Measurements from ENCODE around the gene SLAMF9. TPM values are rescaled to one million over a fixed set of nuclear protein-coding genes. Genes with fewer than 3 reads are reported as not detected.

SLAMF9 gene
- total RNA-seq, 1 donor, result 0.63 TPM

GRCh38 chr1:159935719-159936272 lies 18.2 kb downstream of the SLAMF9 start:
- Histone ChIP-seq H3K27me3 (ENCODE audit: insufficient read depth, low read length) (no peaks in the 10 kb centered on the region), H3K4me3 (ENCODE audit: low read length) (no peak overlapping the region), H3K4me1 (ENCODE audit: insufficient read depth, low read length) (peaks cover 38% of the 10 kb centered on the region), H3K9me3 (ENCODE audit: low read depth, low read length) (no peaks in the 10 kb centered on the region)

DNA sequence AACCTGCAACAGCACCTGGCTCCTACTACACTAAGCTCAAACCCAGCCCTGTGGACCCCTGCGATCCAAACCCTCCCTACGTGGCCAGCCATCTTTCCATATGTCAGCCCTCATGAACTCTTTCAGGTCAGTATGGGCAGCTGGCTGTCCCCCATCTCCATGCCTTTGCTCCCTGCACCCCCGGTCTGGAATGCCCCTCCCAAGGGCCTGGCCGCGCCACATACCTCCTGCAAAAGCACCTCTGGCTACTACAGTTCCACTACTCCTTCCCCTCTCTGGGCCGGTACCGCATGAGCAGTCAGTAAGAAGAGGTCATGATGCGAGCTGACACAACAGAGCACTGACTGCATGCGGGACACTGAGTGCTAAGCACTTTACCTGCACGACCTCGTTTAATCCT lies 18.7 kb downstream of the SLAMF9 start:
- Histone ChIP-seq H3K27me3 (ENCODE audit: insufficient read depth, low read length) (no peaks in the 10 kb centered on the region), H3K4me1 (ENCODE audit: insufficient read depth, low read length) (peaks cover 38% of the 10 kb centered on the region), H3K9me3 (ENCODE audit: low read depth, low read length) (no peaks in the 10 kb centered on the region), H3K4me3 (ENCODE audit: low read length) (no peak overlapping the region)

DNA sequence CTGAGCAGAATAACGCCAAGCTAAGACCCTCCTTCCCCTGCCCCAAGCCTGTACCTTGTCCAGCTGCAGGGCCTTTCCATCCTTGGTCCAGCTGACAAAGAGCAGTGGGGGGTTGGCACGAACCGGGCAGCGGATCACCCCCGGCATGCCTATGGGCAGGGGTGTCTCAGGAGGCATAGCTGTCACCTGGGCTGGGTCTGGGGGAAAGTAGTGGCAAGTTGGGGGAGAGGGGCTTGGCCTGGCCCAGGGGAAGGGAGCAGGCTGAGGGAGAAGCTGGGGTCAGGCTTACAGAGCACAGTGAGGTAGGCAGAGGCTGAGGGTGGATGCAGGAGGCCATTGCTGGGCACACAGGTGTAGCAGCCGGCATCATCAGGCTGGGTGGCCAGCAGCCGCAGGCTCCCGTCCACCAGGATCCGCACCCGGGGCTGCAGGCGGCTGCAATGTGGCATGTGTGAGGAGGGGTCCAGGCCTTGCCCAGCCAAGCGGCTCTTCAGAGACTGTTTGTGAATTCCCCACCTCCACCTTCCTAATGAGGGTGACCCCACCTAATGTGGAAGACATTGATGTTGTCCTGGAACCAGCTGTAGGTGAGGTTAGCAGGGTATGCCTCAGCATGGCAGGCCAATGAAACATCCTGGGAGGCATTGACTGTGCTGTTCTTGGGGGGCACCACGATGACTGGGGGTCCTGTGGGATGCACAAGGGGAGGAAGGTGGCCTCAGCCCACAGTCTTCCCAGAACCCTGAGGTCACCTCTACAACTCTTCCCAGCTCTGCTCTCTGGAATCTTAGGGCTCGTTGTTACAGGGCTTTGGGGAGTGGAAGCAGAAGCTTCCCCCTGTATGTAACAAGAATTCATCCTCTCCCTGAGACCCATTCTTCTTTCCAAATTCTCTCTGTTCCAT lies 19.6 kb downstream of the SLAMF9 start:
- H3K9me3 ChIP-seq (ENCODE audit: low read depth, low read length), result no peaks in the 10 kb centered on the region
- no peak overlapping the region for H3K4me3 ChIP-seq (ENCODE audit: low read length)
- H3K27me3 ChIP-seq (ENCODE audit: insufficient read depth, low read length), result no peaks in the 10 kb centered on the region
- H3K4me1 ChIP-seq (ENCODE audit: insufficient read depth, low read length), result peaks cover 38% of the 10 kb centered on the region

- Histone ChIP-seq H3K27me3 (ENCODE audit: insufficient read depth, low read length) (no peaks in the 10 kb centered on the region), H3K9me3 (ENCODE audit: low read depth, low read length) (no peaks in the 10 kb centered on the region), H3K4me1 (ENCODE audit: insufficient read depth, low read length) (peaks cover 31% of the 10 kb centered on the region), H3K4me3 (ENCODE audit: low read length) (no peak overlapping the region)
Observed at GRCh38 chr1:159933347-159933746, 20.7 kb downstream of the SLAMF9 start.

DNA sequence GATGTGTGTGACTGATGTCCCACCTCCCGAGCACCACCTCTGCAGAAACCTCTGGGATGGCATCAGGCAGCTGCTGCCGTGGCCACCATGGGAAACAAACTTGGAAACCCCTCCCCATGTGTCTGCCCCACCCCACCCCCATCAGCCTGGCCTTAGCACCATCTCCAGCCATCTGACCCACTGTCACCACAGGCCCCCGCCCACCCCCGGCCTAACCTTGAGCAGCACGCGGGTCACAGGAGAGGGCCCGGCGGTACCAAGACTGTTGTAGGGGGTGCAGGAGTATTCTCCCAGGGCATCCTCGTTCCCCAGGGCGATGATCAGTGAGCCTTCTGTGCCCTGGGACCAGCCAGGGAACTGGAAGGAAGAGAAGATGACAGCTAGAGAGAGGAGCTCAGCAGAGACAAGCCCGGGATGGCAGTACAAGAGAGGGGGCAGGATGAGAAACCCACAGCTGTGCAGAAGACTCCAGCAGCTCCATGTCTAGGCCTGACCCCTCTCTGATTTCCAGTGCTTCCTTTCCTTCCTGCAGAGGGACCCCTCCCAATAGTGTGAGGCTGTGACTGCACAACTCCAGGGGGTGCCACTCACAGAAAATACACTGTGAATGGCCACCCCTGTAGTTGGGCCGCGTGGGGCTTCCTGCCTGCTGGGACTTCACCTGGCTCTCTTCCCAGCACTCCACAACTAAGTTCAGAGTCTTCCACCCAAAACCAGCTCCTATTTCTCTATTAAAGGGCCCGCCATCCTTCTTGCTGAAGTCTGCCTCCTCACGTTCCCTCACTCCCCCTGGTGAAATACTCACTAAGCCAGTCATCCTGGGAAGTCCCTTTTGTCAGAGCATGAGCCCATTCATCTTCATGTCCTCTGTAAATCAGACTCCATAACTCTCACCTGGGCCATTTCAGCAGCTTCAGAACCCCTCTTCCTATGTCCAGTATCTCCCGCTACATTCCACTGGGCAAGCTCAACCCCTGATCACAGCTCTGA lies 21.4 kb downstream of the SLAMF9 start:
- no peaks in the 10 kb centered on the region for H3K27me3 ChIP-seq (ENCODE audit: insufficient read depth, low read length)
- peaks cover 23% of the 10 kb centered on the region for H3K4me1 ChIP-seq (ENCODE audit: insufficient read depth, low read length)
- H3K4me3 ChIP-seq (ENCODE audit: low read length), result no peak overlapping the region
- H3K9me3 ChIP-seq (ENCODE audit: low read depth, low read length), result no peaks in the 10 kb centered on the region

DNA sequence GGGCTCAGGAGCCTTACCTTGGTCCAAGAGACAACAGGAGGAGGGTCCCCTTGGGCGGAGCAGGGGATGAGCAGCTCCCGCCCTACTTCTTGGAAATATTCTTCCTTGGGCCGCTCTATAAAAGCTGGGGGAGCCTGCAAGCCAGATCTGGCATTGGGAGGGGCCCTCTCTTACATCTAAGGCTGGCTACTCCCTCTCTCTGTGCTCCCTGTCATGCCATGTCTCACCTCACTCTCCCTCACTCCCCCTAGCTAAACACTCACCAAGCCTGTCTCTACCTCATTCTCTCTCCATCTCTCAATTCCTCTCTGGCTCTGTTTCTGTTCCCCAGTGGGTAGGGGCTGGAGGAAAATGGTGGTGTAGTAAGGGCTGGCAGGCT lies 22.3 kb downstream of the SLAMF9 start:
- Histone ChIP-seq H3K27me3 (ENCODE audit: insufficient read depth, low read length) (no peaks in the 10 kb centered on the region), H3K4me1 (ENCODE audit: insufficient read depth, low read length) (peaks cover 15% of the 10 kb centered on the region), H3K4me3 (ENCODE audit: low read length) (no peak overlapping the region), H3K9me3 (ENCODE audit: low read depth, low read length) (no peaks in the 10 kb centered on the region)

DNA sequence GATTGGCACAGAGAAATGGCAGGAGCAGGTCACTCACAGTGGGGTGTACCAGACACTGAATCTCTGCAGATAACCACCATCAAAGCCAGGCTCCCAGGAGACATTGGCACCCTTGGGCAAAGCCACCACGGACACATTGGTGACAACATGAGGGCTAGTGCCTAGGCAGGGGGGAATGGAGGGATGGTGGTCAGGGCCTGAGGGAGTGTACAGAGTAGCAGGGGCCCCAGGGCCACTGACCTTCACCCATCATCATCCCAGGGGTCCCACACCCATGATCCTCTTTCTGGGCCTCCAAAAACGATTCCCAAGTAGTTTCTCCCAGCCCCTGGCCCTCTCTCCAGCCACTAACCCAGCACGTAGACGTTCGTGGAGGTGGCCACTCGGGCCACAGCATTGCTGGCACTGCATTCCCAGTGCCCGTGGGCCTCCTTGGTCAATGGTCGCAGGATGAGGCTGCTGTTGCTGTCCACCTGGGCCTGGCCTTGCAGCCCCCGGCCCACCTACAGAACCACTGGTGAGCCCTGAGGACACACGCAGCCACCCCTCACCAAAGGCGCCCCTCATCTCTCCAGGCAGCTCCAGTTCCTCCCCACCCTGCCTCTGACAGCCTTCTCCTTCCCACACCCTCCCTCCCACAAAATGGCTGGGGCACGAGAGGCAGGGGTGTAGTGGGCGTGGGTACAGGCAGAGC lies 22.8 kb downstream of the SLAMF9 start:
- Histone ChIP-seq H3K4me3 (ENCODE audit: low read length) (no peak overlapping the region), H3K27me3 (ENCODE audit: insufficient read depth, low read length) (no peaks in the 10 kb centered on the region), H3K9me3 (ENCODE audit: low read depth, low read length) (no peaks in the 10 kb centered on the region), H3K4me1 (ENCODE audit: insufficient read depth, low read length) (peaks cover 11% of the 10 kb centered on the region)

GRCh38 chr1:159930634-159931033 lies 23.4 kb downstream of the SLAMF9 start:
- peaks cover 11% of the 10 kb centered on the region for H3K4me1 ChIP-seq (ENCODE audit: insufficient read depth, low read length)
- H3K27me3 ChIP-seq (ENCODE audit: insufficient read depth, low read length), result no peaks in the 10 kb centered on the region
- H3K9me3 ChIP-seq (ENCODE audit: low read depth, low read length), result no peaks in the 10 kb centered on the region
- no peak overlapping the region for H3K4me3 ChIP-seq (ENCODE audit: low read length)

DNA sequence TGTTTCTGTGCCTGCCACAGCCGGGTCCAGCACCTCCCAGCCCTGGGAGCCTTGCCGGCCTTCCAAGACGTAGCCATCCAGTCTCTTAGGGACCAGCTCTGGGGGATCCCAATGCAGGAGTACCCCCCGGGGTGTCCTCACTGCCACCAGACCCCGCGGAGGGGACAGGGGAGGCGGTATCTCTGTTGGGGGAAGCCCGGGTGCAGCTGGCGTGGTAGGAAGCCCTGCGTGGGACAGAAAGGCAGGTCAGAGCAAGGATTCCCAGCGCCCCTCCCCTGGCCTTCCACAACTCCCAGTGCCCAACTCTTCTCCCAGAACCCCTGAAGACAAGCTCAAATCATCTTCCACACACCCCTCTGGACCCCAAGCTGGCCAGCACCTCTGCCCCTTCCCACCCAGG lies 23.8 kb downstream of the SLAMF9 start:
- H3K9me3 ChIP-seq (ENCODE audit: low read depth, low read length), result no peaks in the 10 kb centered on the region
- H3K27me3 ChIP-seq (ENCODE audit: insufficient read depth, low read length), result no peaks in the 10 kb centered on the region
- H3K4me3 ChIP-seq (ENCODE audit: low read length), result no peak overlapping the region
- peaks cover 10% of the 10 kb centered on the region for H3K4me1 ChIP-seq (ENCODE audit: insufficient read depth, low read length)

DNA sequence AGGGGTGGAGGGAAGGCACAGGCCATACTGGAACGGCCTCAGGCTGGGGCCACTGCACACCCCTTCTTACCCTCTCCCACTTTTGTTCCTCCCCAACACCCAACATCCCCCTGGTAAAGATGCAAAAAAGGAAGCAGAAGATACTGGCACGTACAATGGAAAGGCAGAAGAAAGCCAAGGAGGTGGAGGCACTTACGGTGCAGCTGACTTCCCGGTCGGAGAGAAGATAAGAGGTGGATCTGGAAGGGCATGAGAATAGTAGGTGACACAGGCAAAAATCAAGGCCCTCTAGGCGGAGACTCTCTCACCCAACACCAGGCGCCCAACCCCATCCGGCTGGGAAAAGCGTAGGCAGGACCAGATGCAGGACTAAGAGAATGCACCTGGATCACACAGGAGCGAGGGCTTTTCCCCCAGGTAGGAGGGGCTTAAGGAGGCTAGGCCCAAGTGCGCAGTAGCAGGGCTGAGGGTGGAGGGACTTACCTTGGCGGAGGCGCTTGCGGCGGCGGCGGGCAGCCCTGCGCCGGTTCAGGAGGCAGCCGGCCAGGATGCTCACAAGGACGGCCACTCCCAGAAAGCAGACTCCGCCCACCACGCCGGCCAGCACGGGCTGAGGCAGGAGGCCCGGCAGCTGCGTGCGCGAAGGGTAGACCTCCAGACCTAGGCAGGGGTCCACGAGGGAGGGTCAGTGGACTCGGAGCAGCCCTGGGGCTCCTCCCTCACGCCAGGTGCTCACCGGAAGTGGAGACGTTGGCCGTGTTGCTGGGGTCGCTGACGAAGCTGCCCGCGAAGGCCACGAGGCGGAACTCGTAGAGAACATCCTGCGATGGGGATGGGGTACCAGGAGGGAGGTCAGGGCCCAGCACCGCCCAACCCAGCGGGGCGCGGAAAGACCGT lies 24.6 kb downstream of the SLAMF9 start:
- no peaks in the 10 kb centered on the region for H3K9me3 ChIP-seq (ENCODE audit: low read depth, low read length)

DNA sequence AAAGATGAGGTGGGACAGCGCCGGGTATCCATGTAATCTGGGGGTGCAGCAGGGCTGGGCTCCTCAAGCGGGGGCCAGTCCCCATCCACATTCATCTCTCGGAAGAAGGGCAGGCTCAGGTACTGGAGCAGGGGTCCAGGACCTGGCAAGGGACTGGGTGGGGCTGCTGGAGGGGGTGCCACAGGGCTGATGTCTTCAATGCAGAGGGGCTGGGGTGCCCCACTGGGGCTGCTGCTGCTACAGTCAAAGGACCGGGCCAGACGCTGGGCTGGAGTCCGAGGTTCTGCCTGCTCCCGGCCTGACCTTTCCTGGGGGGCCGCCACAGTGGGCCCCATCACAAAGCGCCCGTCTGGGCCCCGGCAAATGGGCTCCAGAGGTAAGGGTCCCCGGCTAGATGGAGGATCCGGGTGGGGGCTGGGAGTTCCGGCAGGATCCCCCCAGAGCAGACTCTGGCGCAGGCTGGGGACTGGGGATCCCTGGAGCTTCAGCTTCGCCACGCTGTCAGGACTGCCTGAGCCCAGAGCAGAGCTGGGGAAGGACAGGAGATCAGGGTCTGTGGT lies 25.5 kb downstream of the SLAMF9 start:
- H3K9me3 ChIP-seq (ENCODE audit: low read depth, low read length), result no peaks in the 10 kb centered on the region
- H3K27me3 ChIP-seq (ENCODE audit: insufficient read depth, low read length), result no peaks in the 10 kb centered on the region
- peaks cover 10% of the 10 kb centered on the region for H3K4me1 ChIP-seq (ENCODE audit: insufficient read depth, low read length)
- no peak overlapping the region for H3K4me3 ChIP-seq (ENCODE audit: low read length)

More for the DNA sequence above, 24.6 kb downstream of the SLAMF9 start:
- Histone ChIP-seq H3K27me3 (ENCODE audit: insufficient read depth, low read length) (no peaks in the 10 kb centered on the region), H3K4me1 (ENCODE audit: insufficient read depth, low read length) (peaks cover 10% of the 10 kb centered on the region), H3K4me3 (ENCODE audit: low read length) (no peak overlapping the region)

GRCh38 chr1:159927849-159928431 lies 26.1 kb downstream of the SLAMF9 start:
- Histone ChIP-seq H3K9me3 (ENCODE audit: low read depth, low read length) (no peaks in the 10 kb centered on the region), H3K27me3 (ENCODE audit: insufficient read depth, low read length) (no peaks in the 10 kb centered on the region), H3K4me1 (ENCODE audit: insufficient read depth, low read length) (peaks cover 15% of the 10 kb centered on the region), H3K4me3 (ENCODE audit: low read length) (no peak overlapping the region)

DNA sequence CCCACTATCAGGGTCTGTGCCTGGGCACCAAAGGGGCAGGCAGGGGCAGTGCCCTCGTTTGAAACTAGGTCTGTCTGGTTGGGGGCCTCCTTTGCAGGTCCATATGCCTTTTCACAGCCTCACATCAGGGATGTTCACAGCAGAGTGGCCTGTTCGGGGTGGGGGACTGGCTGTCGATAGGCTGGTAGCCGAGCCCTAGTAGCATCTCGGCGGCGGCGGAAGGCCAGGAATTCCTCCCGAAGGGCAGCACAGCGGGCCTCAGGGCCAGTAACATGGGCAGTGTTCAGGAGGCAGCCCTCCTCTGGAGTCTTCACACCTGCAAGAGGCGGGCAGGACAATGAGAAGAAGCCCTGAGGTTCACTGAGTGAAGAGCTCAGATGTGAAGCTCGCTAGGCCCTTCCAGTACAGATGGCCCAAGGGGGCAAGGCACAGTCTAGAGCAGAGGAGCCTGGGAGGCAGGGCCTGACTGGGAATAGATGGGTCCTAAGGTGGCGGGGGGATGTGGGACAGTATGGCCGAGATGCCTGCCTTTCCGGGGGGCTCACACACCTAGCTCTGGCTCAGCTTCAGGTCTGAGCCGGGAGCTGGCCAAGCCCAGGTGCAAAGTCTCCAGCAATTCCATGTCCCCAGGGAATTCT lies 26.7 kb downstream of the SLAMF9 start:
- H3K9me3 ChIP-seq (ENCODE audit: low read depth, low read length), result no peaks in the 10 kb centered on the region
- peaks cover 21% of the 10 kb centered on the region for H3K4me1 ChIP-seq (ENCODE audit: insufficient read depth, low read length)
- no peak overlapping the region for H3K4me3 ChIP-seq (ENCODE audit: low read length)
- H3K27me3 ChIP-seq (ENCODE audit: insufficient read depth, low read length), result no peaks in the 10 kb centered on the region

All from mononuclear cell (primary cell).